ENCODE measurements around the gene DNASE1L2.

The DNASE1L2 gene

DNA sequence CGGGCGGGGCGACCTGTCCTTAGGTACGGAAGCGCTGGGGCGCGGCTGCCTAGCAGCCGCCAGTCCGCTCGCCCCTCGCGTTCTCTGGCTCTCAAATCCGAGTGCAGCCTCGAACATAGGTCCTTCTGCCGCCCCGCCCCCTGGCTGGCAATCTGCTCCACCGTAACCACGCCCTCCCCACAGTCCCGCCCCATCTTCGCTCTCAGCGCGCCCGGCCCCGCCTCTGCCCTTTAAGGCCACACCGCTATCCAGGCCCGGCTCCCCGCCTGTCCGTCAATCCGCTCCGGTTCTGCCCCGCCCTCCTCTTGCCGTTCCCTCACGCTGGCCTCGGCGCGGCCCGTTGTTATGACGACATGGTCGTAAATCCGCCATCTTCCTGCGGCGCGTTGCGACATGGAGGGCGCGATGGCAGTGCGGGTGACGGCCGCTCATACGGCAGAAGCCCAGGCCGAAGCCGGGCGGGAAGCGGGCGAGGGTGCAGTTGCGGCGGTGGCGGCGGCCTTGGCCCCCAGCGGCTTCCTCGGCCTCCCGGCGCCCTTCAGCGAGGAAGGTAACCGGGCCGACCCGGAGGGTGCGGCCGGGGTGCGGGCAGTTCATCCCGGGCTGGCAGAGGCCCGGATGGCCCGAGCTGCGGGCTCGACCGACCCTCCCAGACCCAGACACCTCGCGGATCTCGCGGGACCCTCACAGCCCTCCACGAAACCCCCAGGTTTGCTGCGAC is 12.9 kb upstream of the DNASE1L2 start, which contains the start of gene E4F1:
E4F1 (plus strand) TSS at position 371 of the 721 bp plus-strand sequence; CDS start at position 394, 23 bp downstream.
- DNase-seq = peak; percentile 79 to 99 (median 97)

DNA sequence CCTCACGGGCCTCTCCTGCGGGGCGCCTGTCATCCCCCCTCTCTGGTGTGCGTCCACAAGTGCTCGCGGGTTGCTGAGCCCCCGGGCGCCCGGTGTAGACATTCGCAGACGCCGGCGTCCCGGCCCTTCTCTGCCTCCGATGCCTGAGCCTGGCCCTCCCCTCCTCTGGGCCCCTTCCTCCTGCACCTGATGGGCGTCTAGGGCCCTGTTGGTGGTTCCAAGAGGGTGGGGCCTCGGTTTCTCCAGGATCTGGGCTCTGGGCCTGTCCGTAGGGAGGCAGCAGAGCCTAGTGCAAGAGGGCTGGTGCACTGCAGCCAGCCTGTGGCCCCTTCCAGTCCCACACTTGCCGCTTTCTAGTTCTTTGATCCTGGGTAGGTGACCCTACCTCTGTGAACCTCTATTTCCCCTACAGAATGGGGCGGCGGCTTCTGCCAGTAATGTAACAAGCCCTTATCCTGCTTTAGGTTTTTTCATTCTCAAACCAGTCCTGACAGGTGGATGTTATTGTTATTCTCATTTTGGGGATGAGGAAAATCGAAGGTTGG is 12.2 kb upstream of the DNASE1L2 start:
- peak in 10 of 58 donors; percentile 12 to 47 (median 30) for DNase-seq

DNA sequence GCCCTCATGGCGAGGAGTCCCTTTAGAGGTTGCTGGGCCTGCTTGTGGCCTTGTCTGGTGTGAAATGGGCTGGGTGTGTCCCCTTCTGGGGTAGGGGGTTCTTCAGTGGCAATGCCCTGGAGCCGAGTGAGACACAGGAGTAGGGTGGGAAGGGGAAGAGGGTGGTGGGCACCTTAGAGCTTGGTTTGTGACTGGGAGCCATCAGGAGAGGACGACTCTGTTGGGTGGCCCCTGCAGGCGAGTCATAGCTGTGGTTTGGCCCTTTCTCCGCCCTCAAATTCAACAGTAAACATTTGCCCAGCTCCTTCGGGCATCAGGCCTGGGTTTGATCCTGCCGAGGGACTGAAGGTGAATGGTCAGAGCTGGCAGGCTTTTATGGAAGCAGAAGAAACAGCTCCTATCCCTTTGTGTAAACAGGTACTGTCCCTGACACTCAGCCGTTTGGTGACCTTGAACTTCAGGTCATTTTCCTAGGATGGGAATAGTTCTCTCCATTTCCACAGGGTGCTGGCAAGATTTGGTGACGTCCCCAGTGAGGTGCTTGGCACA is 9.9 kb upstream of the DNASE1L2 start:
- DNase-seq = no peak

DNA sequence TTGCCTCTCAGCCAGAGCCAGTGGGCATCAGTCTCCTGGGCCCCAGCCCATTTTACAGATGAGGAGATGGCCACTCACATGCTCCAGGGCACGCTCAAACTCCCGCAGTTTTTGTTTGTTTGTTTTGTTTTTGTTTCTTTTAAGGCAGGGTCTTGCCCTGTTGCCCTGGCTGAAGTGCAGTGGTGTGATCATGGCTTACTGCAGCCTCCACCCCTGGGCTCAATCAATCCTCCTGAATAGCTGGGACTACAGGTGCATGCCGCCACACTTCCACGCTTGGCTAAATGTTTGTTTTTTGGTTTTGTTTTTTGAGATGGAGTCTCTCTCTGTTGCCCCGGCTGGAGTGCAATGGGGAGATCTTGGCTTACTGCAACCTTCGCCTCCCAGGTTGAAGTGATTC is 9.3 kb upstream of the DNASE1L2 start:
- DNase-seq = no peak

DNA sequence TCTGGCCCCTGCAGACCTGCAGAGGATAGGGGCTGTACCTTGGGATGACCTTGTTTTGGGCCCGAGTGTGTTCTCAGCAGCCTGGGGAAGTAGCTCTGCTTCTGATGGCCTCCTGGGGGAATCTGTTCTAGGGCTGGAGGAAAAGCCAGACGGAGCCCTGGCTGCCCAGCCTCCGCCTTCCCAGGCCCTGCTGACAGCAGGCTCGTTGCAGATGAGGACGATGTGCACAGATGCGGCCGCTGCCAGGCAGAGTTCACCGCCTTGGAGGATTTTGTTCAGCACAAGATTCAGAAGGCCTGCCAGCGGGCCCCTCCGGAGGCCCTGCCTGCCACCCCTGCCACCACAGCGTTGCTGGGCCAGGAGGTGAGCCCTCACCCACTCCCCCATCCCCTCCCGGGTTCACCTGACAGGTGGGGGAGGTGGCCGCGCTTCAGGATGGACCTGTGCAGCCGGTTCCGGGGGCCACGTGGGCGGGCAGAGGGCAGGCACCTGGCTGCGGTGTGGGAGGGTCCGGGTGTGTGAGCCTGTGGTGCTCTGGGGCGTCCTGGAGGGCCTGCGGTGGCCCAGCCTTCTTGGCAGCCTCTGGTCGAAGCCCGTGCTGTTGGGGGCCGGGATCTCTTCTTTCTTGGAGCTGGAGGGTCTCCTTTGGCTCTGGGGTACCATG is 8.0 kb upstream of the DNASE1L2 start:
- DNase-seq = no peak

DNA sequence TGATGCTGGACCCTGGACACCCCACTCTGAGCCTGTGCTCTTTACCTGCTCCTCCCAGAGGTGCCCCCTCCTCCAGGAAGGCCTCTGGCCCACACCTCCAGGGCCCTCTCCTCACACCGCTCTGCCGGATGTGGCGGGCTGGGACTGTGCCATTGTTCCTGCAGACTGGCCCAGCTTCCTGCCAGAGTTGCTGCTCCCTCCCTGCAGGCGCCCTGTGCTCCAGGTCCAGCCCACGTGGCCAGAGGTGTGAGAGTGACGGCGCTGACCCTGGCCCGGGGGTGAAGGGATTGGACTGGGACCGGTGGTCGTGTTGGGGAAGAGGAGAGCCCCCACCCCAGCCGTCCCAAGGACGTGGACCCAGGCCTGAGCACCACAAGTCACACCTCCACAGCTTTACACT is 7.2 kb upstream of the DNASE1L2 start:
- DNase-seq = no peak

DNA sequence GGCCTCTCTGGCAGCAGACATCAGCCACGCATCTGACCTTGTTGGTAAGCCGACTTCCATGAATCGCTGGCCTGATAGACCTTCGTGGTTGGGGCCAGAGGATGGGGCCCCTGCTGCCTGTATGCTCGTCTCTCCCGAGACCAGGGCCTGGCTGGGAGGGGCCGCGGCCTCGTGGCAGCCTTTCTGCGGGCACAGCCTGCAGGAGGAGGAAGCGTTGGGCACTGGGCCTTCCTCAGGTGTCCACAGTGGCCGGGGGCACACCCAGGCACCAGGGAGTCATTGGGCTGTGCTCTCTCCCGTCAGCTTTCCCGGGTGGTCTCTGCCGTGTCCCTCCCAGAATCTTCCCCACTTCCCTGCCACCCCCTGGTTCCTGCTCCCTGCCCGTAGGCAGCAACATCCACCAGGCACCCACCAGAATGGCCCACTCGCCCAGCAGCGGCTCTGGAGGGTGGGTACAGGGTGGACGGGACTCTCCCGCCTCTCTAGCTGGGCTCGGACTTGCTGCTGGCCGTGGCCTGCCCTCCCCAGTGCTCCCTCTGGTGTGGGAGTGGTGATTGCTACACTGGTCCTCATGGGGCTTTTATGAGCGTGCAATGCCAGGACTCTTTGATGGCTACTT is 6.5 kb upstream of the DNASE1L2 start:
- no peak for DNase-seq

DNA sequence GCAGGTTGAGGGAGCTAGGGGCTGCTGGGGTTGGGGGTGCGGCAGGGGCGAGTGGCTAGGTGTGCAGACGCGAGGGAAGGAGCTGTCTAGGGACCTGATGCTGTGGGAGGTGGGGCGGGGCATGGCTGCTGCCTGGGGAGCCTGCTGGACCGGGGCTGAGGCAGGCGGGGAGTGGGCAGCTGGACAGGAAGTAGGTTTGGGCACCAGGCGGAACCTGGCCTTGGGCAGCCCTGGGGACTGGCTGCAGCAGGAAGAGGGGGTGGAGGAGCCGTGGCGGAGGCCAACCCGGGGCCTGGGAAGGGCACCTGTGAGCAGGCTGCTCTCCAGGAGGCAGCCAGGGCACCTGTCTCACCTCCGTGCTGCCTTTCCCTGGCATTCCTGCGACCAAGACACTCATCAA is 5.9 kb upstream of the DNASE1L2 start:
- no peak for DNase-seq

DNA sequence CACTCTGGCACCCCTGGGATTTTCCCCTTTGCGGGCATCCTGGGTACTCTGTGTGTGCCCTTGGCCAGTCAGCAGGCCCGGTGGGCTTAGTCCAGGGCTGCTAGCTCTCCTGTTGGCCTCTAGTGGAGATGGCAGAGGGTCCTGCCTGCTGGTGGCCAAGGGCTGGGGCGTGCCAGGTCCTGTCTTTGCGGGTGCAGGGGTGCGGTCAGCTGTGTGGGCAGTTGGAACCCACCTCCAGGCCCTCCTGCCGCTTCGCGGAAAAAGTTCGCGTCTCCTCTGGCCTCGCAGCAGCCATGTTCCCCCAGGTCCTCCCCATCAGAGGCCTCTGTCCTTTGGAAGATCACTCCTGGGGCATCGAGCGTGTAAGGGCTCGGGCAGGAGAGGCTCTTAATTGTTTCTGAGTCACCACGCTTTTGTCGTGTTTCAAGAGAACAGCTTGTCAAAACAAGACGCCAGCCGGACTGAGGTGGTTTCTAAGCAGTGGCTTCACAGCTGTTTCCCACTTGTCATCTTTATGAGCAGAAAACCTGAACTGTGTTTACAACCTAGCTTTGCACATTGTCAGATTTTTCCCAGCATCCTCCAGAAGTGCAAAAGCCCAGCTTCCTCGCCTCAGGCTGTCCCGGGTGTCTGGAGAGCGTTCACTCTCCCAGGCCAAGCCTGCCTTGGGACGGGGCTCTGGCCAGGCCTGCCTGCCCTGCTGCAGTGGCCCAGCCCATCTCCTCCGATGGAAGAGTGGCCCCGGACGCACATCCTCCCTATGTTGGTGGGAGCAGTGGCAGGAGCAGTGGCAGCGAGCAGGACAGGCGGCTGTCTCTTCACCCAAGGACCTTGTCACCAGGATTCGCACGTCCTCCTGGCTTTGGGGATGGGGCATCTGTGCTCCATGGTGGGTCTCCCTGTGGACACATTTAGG is 5.0 kb upstream of the DNASE1L2 start:
- no peak for DNase-seq

DNA sequence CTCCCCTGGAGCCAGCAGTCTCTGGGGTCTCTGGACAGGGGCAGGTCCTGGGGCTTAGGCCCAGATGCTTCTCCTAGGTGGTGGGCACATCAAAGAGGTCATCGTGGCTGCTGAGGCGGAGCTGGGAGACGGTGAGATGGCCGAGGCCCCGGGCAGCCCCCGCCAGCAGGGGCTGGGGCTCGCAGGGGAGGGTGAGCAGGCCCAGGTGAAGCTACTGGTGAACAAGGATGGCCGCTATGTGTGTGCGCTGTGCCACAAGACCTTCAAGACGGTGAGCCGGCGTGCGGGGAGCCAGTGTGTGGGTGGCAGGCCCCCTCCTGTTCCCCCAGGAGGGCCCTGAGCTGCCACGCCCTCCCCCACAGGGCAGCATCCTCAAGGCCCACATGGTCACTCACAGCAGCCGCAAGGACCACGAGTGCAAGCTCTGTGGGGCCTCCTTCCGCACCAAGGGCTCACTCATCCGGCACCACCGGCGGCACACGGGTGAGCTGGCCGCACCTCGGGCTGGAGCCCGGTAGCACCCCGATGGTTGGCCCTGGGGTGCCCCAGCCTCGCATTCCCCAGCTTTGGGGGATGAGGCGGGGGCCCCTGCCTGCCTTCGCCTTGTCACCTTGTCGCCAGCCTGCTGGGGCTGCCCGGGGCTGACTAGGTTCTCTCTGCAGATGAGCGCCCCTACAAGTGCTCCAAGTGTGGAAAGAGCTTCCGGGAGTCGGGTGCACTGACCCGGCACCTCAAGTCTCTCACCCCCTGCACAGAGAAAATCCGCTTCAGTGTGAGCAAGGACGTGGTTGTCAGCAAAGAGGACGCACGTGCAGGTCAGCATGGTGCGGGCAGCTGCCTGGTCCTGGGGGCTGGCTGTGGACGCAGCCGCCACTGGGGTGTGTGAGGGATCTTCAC is 3.9 kb upstream of the DNASE1L2 start:
- no peak for DNase-seq

DNA sequence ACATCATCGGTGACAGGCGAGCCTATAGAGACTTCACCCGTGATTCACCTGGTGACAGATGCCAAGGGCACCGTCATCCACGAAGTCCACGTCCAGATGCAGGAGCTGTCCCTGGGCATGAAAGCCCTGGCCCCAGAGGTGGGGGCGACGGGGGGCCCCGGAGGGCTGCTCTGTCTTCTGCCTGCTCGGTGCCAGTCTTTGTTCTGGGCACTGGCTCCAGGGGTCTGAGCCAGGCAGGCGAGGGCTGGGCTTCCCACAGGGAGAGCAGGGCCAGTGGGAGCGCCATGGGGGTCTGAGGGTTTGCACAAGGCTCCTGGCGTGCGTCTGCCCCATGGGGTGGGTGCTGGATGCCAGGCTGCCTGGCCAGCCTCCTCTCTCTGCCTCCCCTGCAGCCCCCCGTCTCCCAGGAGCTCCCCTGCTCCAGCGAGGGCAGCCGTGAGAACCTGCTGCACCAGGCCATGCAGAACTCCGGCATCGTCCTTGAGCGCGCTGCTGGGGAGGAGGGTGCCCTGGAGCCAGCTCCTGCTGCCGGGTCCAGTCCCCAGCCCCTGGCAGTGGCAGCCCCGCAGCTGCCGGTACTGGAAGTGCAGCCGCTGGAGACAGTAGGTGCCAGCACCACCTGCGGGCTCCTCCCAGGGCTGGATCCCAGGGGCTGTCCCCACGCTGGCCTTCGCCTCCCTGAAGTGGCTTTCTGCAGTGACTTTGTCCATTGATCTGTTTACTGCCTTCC is 3.0 kb upstream of the DNASE1L2 start:
- DNase-seq = no peak

DNA sequence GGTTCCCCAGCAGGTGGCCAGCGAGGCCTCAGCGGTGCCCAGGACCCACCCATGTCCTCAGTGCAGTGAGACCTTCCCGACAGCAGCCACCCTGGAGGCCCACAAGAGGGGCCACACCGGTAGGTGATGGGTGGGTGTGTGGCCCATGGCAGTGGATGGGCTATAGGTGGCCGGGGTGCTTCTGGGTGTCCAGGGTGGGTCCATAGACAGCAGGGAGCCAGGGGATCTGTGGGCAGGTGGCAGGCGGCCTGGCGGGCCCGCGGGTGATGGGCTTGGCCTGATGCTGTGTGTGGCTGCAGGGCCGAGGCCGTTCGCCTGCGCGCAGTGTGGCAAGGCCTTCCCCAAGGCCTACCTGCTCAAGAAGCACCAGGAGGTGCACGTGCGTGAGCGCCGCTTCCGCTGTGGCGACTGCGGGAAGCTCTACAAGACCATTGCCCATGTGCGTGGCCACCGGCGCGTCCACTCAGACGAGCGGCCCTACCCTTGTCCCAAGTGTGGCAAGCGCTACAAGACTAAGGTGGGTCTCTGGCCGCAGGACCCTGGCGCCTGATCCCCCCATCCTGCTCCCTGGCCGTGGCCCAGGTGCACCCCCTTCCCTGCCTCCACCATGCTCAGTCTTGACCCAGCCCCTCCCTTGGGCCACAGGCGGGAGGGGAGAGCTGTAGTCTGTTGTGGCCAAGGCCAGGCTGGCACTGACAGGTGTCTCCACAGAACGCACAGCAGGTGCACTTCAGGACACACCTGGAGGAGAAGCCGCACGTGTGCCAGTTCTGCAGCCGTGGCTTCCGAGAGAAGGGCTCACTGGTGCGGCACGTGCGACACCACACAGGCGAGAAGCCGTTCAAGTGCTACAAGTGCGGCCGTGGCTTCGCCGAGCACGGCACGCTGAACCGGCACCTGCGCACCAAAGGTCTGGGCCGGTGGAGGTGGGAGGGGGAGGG is 2.1 kb upstream of the DNASE1L2 start:
- no peak for DNase-seq

DNA sequence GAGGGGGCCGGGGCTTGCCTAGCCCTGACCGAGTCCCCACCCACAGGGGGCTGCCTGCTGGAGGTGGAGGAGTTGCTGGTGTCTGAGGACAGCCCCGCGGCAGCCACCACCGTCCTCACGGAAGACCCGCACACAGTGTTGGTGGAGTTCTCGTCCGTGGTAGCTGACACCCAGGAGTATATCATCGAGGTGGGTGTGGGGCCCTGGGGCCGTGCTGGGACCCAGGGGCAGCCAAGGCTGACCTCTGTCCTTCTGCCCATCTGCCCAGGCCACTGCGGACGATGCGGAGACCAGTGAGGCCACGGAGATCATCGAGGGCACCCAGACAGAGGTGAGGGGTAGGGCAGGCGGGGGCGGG is 1.5 kb upstream of the DNASE1L2 start:
- no peak for DNase-seq

DNA sequence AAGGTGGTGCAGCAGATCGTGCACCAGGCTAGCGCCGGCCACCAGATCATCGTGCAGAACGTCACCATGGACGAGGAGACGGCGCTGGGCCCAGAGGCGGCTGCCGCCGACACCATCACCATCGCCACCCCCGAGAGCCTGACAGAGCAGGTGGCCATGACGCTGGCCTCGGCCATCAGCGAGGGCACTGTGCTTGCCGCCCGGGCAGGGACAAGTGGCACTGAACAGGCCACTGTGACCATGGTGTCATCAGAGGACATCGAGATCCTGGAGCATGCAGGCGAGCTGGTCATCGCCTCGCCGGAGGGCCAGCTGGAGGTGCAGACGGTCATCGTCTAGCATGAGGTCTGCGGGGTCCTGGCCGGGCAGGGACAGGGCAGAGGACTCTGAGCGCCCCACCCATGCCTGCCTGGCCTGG is 1.0 kb upstream of the DNASE1L2 start:
- DNase-seq = no peak

DNA sequence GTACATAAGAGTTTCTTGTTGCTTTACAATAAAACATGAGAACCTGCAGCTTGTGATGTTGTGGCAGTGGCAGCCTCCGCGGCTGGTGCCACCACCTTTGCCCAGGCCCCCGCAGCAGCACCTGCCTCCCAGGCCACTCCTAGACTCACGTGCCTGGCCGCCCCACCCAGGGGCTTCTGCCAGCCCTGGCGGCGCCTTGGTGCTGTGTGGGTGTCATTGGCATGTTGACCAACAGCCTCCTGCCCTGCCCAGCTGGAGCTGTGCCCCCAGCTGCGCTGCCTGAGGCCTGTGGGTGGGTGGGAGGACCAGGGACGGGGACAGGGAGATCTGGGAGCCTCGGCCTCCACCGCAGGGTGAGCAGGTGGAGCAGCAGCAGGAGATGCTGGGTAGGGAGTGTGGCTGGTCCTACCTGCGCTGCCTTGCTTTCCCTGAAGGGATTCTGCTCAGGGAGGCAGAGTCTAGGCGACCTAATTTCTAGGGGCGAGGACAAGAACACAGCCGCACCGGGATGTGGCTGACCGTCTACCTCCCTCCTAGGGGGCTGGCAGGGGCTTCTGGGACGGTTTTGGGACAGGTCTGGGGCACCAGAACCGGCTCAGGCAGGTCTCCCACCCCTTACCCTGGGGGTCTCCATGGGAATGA is 428 bp upstream of the DNASE1L2 start:
- DNase-seq = no peak

DNA sequence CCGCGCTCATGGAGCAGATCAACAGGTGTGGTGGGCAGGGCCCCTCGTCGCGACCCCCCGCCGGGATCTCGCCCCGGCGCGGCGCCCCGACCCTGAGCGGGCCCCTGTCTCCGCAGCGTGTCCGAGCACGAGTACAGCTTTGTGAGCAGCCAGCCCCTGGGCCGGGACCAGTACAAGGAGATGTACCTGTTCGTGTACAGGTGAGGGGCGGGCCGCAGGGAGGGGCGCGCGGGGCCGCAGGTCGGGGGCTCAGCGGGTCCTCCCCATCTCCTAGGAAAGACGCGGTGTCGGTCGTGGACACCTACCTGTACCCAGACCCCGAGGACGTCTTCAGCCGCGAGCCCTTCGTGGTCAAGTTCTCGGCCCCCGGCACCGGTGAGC is 848 bp downstream of the DNASE1L2 start:
- DNase-seq = no peak

DNA sequence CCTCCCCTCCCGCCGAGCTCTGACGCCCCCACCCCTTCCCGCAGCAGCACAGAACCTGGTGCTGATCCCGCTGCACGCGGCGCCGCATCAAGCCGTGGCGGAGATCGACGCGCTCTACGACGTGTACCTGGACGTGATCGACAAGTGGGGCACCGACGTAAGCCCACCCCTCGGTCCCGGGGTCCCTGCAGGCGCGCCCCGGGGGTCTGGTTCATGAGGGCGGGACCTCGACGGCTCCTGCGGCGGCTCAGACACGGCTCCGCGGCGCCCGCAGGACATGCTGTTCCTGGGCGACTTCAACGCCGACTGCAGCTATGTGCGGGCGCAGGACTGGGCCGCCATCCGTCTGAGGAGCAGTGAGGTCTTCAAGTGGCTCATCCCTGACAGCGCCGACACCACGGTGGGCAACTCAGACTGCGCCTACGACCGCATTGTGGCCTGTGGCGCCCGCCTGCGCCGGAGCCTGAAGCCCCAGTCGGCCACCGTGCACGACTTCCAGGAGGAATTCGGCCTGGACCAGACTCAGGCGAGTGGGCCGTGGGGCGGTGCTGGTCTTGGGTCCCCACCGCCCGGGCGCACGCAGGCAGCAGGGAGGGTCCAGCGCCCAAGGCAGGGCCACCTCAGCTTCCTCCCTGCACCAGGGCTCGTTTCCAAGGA is 1.4 kb downstream of the DNASE1L2 start:
- no peak for DNase-seq

Data from anterior cingulate cortex (tissue), 58 donors.